ENCODE results near the gene HLA-A. TPM values are rescaled to one million over a fixed set of nuclear protein-coding genes. Genes with fewer than 3 reads are reported as not detected.

Gene HLA-A
- total and polyA plus RNA-seq, 2 of the 13 experiments (the other 11 are each of a cell fraction or from before 2014, with no cell fraction given), result 345 to 527 TPM

- TF ChIP-seq ARID2 (CRISPR knock-in tag; IDR thresholded peaks at IDR 0.05; ENCODE audit: borderline replicate concordance) (peak; percentile 68; the same call in 1 of the 2 replicates), AFF4 (CRISPR knock-in tag; IDR thresholded peaks at IDR 0.05) (no peak), ZBTB39 (CRISPR knock-in tag; IDR thresholded peaks at IDR 0.05) (peak; percentile 43; the same call in 1 of the 2 replicates), RORA (CRISPR knock-in tag; IDR thresholded peaks at IDR 0.05) (no peak), TRAFD1 (CRISPR knock-in tag; IDR thresholded peaks at IDR 0.05; ENCODE audit: borderline replicate concordance) (no peak), HMG20A (CRISPR knock-in tag; IDR thresholded peaks at IDR 0.05; ENCODE audit: borderline replicate concordance) (no peak), ZKSCAN5 (CRISPR knock-in tag; IDR thresholded peaks at IDR 0.05) (no peak), U2AF2 (IDR thresholded peaks at IDR 0.05; ENCODE audit: low read depth, low read length) (no peak), ZNF580 (CRISPR knock-in tag; IDR thresholded peaks at IDR 0.05; ENCODE audit: borderline replicate concordance, low read depth) (0 out of 2 replicates have a peak, but pooled peaks have one; percentile 38), HOXA7 (CRISPR knock-in tag; IDR thresholded peaks at IDR 0.05) (no peak)
- TF ChIP-seq, protein P1, sequence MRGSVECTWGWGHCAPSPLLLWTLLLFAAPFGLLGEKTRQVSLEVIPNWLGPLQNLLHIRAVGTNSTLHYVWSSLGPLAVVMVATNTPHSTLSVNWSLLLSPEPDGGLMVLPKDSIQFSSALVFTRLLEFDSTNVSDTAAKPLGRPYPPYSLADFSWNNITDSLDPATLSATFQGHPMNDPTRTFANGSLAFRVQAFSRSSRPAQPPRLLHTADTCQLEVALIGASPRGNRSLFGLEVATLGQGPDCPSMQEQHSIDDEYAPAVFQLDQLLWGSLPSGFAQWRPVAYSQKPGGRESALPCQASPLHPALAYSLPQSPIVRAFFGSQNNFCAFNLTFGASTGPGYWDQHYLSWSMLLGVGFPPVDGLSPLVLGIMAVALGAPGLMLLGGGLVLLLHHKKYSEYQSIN (CRISPR knock-in tag; IDR thresholded peaks at IDR 0.05; ENCODE audit: borderline replicate concordance), result no peak
Observed at GRCh38 chr6:29976588-29977424, 34.5 kb downstream of the HLA-A start (continued).

Measured in HepG2 (cell line).